Measurements from ENCODE around the gene JAK3. TPM values are rescaled to one million over a fixed set of nuclear protein-coding genes. Genes with fewer than 3 reads are reported as not detected.

JAK3 gene
- total and polyA plus RNA-seq, 2 of the 4 experiments (the other 2 are of a cell fraction) = 0.36 to 1.5 TPM

- H3K9me1 ChIP-seq (ENCODE audit: insufficient read depth, low read length) = peaks cover 9% of the 10 kb centered on the region; the same call in 1 of the 2 replicates
- WGBS, 2 experiments (ENCODE audit: extremely low coverage in 2 of 2, insufficient read length in 1 of 2) = no CpG with 5 or more reads among the region's 7 CpGs
- peak overlapping the region; percentile 99 for H2AK5ac ChIP-seq (ENCODE audit: low read depth, low read length)
- H3K4ac ChIP-seq (ENCODE audit: low read depth, low read length) = peak overlapping the region; percentile 97
- H3K18ac ChIP-seq (ENCODE audit: low read depth, low read length) = no peak overlapping the region
- TF ChIP-seq ELK1 (IDR thresholded peaks at IDR 0.05; ENCODE audit: borderline replicate concordance, low read depth, low read length) (no peak), BHLHE40 (IDR thresholded peaks at IDR 0.05; ENCODE audit: low read depth, low read length) (no peak), RCOR1 (IDR thresholded peaks at IDR 0.05; ENCODE audit: insufficient replicate concordance, low read length) (no peak), NFE2L2 (IDR thresholded peaks at IDR 0.05; ENCODE audit: low read depth, low read length) (no peak), CEBPB (IDR thresholded peaks at IDR 0.05; ENCODE audit: low read depth, low read length) (no peak)
- H2BK20ac ChIP-seq (ENCODE audit: low read depth, low read length) = no peak overlapping the region
- peak overlapping the region; percentile 98 for H2AK9ac ChIP-seq (replicated peaks; ENCODE audit: low read depth, low read length, poor library complexity)
- peaks cover 62% of the 10 kb centered on the region for H4K20me1 ChIP-seq (ENCODE audit: insufficient read depth, low read length)
- ChIA-PET CTCF (interaction anchor here (2.7 kb wide), 1 partner anchor 71 kb away, joined by 15 read pairs; the partner anchor contains the start of gene CCDC124), POLR2A (ENCODE audit: unreplicated experiment) (interaction anchor here (1.8 kb wide), 1 partner anchor 72 kb away, joined by 12 read pairs; the partner anchor contains the start of gene CCDC124)
- 0 out of 4 replicates have a peak overlapping the region, but pooled peaks of 1 of the 2 experiments have one; percentile 72 for H4K8ac ChIP-seq (ENCODE audit: low read depth in 2 of 2, low read length in 2 of 2)
- H3K4me2 ChIP-seq (ENCODE audit: low read depth, low read length) = peak overlapping the region; percentile 98
- H4K5ac ChIP-seq (ENCODE audit: low read depth, low read length) = no peak overlapping the region
- H3K9me3 ChIP-seq (ENCODE audit: control insufficient read depth, insufficient read depth, low read length) = no peaks in the 10 kb centered on the region
- peak overlapping the region; percentile 21 for H2BK5ac ChIP-seq (ENCODE audit: low read depth, low read length, poor library complexity, severe bottlenecking)
- H2BK120ac ChIP-seq (ENCODE audit: low read depth, low read length) = no peak overlapping the region
- intact Hi-C loops (cut with micrococcal nuclease) = no loop called here
- peaks cover 7% of the 10 kb centered on the region for H3K4me1 ChIP-seq (ENCODE audit: control insufficient read depth, insufficient read depth, low read length)
- no peak for ATAC-seq (ENCODE audit: low read depth)
- peak overlapping the region; percentile 99 for H3K23ac ChIP-seq (ENCODE audit: low read depth, low read length)
- H2AFZ ChIP-seq (replicated peaks; ENCODE audit: low read length, poor library complexity) = no peak overlapping the region
- no TSS peak for BruUV-seq (replicated peaks)
- dilution Hi-C loops (cut with HindIII; ENCODE audit: low sequenced_read_pairs, unreplicated experiment) = no loop called here
- H2BK15ac ChIP-seq (ENCODE audit: low read depth, low read length) = no peak overlapping the region
- H3K56ac ChIP-seq (ENCODE audit: extremely low read depth, insufficient read depth, low read length) = peak overlapping the region; percentile 91
- in situ Hi-C loops (cut with MboI; ENCODE audit: low sequenced_read_pairs) = no loop called here
- peak overlapping the region; percentile 98 for H3K14ac ChIP-seq (replicated peaks; ENCODE audit: low read depth, low read length)
- no peak overlapping the region for H4K91ac ChIP-seq (ENCODE audit: insufficient read depth, low read depth, low read length)
- DNase-seq = peak; percentile 25
- peak overlapping the region; percentile 36 for H3K27ac ChIP-seq (ENCODE audit: insufficient read depth, low read length)
- H3K79me1 ChIP-seq (ENCODE audit: low read depth in 1 of 2, low read length in 2 of 2) = peaks cover 12 to 48% of the 10 kb centered on the region in 2 experiments; a peak in 3 of 4 replicates
- H3K4me3 ChIP-seq (ENCODE audit: insufficient read depth, low read depth, low read length) = peak overlapping the region; percentile 71
- H3K9ac ChIP-seq (ENCODE audit: low read depth, low read length) = peak overlapping the region; percentile 98
- peaks cover 43% of the 10 kb centered on the region for H3K36me3 ChIP-seq (ENCODE audit: control insufficient read depth, insufficient read depth, low read length)
- H3K27me3 ChIP-seq (ENCODE audit: control insufficient read depth, insufficient read depth, low read length) = no peaks in the 10 kb centered on the region
Measured at GRCh38 chr19:17860993-17861360, 13.2 kb upstream of the JAK3 start.
